Stimulated activated CD8-positive, alpha-beta memory T cell treated with anti-CD3 and anti-CD28 coated beads, Interleukin-4, amount 100 ng/mL, for 1 hour (primary cell): Measurements from ENCODE around the gene MIS18BP1.
"Not testable (repeated sequence)": the region's sequence is repeated elsewhere in the genome, so short reads cannot be mapped to it uniquely, and the experiment has no call there.

Source experiments
- DNase-seq, 2 donors: peaks; one replicate each; pipeline ENCODE4 v3.0.0-alpha.2; 2020; ENCODE audit warnings: low read depth in 2 of 2, low spot score in 1 of 2

The MIS18BP1 gene

GRCh38 chr14:45253070-45253753, at the start of gene MIS18BP1:
Gene MIS18BP1 (minus strand): TSS chr14:45253202. CDS start chr14:45247286, 5,916 bp downstream.
- peak; percentile 81 to 88 for DNase-seq

- no peak for DNase-seq
Observed at GRCh38 chr14:45298423-45299117, 45.6 kb upstream of the MIS18BP1 start.

GRCh38 chr14:45294796-45295195, 41.8 kb upstream of the MIS18BP1 start:
- DNase-seq: not testable (repeated sequence)

- DNase-seq: no peak
Observed at GRCh38 chr14:45290547-45290946, 37.5 kb upstream of the MIS18BP1 start.

GRCh38 chr14:45287610-45288009, 34.6 kb upstream of the MIS18BP1 start:
- DNase-seq: no peak

GRCh38 chr14:45284802-45285201, 31.8 kb upstream of the MIS18BP1 start:
- no peak for DNase-seq

- not testable (repeated sequence) for DNase-seq
Observed at GRCh38 chr14:45281731-45282400, 28.9 kb upstream of the MIS18BP1 start.

- DNase-seq: no peak
Observed at GRCh38 chr14:45271858-45272537, 19.0 kb upstream of the MIS18BP1 start.

GRCh38 chr14:45270031-45270430, 17.0 kb upstream of the MIS18BP1 start:
- no peak for DNase-seq

GRCh38 chr14:45267071-45267470, 14.1 kb upstream of the MIS18BP1 start:
- DNase-seq: no peak

GRCh38 chr14:45262637-45263036, 9.6 kb upstream of the MIS18BP1 start:
- no peak for DNase-seq

- no peak for DNase-seq
Observed at GRCh38 chr14:45261209-45261608, 8.2 kb upstream of the MIS18BP1 start.

- DNase-seq: no peak
Observed at GRCh38 chr14:45258805-45259204, 5.8 kb upstream of the MIS18BP1 start.

GRCh38 chr14:45258073-45258472, 5.1 kb upstream of the MIS18BP1 start:
- DNase-seq: no peak

GRCh38 chr14:45254771-45255170, 1.8 kb upstream of the MIS18BP1 start:
- no peak for DNase-seq

- DNase-seq: no peak
Observed at GRCh38 chr14:45253754-45254310, 830 bp upstream of the MIS18BP1 start.

GRCh38 chr14:45252366-45253069, 484 bp downstream of the MIS18BP1 start:
- DNase-seq: no peak

GRCh38 chr14:45251912-45252311, 1.1 kb downstream of the MIS18BP1 start:
- no peak for DNase-seq

GRCh38 chr14:45249856-45250575, 3.0 kb downstream of the MIS18BP1 start:
- no peak for DNase-seq

GRCh38 chr14:45247427-45247826, 5.6 kb downstream of the MIS18BP1 start:
- DNase-seq: no peak
